Muscle layer of colon (tissue), 2 donors: Measurements from ENCODE around the gene CNNM1.

Experiments used
- H3K27ac ChIP-seq: one replicate; pipeline ENCODE4 v1.7.0; 2013; ENCODE audit warnings: low read depth, mild to moderate bottlenecking, low read length, moderate library complexity
- H3K27me3 ChIP-seq, 2 donors: one replicate each; pipeline ENCODE4 v1.7.0; 2013; ENCODE audit warnings: low read length in 2 of 2, mild to moderate bottlenecking in 2 of 2; ENCODE audit not compliant: insufficient read depth in 2 of 2, control insufficient read depth in 1 of 2
- H3K36me3 ChIP-seq: one replicate; pipeline ENCODE4 v1.7.0; 2013; ENCODE audit warnings: mild to moderate bottlenecking, low read length; ENCODE audit not compliant: insufficient read depth
- H3K4me1 ChIP-seq: one replicate; pipeline ENCODE4 v1.7.0; 2013; ENCODE audit warnings: mild to moderate bottlenecking, low read length; ENCODE audit not compliant: insufficient read depth
- H3K4me3 ChIP-seq, 2 donors: one replicate each; pipeline ENCODE4 v1.7.0; 2013; ENCODE audit warnings: low read length in 2 of 2, low read depth in 1 of 2, mild to moderate bottlenecking in 1 of 2, moderate library complexity in 1 of 2
- H3K9ac ChIP-seq: one replicate; pipeline ENCODE4 v1.7.0; 2013; ENCODE audit warnings: low read length
- H3K9me3 ChIP-seq: one replicate; pipeline ENCODE4 v1.7.0; 2013; ENCODE audit warnings: mild to moderate bottlenecking, low read length
- donor health status: abdominal sarcoma.
- donor health status: Adenocarcinoma of cecum.

Gene CNNM1

DNA sequence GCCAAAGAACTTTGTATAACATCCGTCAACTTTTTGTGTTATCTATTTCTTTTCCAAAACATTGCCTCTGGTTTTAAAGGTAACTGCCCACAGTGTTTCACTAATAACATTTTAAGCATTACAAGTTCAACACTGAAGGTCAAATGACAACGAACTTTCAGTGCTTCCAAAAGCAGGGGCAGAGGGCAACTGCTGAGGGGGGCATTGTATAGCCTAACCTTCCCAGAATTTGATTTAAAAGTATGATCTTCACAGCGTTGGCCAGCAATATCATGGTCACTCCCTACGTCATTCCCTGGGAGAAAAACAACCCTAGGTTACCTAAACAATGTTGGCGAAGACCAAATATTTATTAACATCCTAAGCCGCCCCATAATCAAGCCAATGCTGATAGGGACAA is 103.7 kb downstream of the CNNM1 start:
- Histone ChIP-seq H3K27me3 (no peaks in the 10 kb centered on the region), H3K9me3 (no peaks in the 10 kb centered on the region), H3K27ac (peak overlapping the region; percentile 4), H3K9ac (peak overlapping the region; percentile 21), H3K4me3 (no peak overlapping the region), H3K4me1 (peaks cover 55% of the 10 kb centered on the region), H3K36me3 (no peaks in the 10 kb centered on the region)

DNA sequence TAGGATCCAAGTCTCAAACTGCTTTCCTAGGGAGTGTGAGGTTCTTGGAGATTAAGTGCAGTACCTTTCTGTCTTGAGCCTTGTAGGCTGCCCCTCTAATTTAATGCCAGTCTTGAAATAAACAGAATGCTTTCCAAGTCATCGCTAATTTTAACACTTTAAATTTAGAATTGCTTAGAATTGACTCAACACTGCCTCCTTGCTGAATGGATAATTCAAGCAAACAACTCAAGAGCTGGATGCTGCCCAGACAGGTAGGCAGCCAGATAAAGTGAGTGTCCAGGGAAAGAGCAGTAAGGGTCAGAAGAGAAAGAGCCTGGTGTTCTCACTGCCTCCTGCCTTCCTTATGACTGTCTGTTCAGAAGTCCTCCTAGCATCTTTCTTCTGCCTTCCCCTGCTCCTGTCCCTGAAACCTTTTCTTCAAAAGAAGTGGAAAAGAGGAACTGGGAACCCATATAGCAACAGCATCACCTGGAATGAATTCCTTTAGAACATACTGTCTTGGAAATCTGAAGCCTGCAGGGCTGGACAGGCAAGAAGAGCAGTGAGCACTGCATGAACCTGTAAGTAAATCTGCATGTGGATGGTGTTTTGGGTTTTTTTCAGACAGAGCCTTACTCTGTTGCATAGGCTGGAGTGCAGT is 104.3 kb downstream of the CNNM1 start:
- Histone ChIP-seq H3K27ac (no peak overlapping the region), H3K4me1 (peaks cover 55% of the 10 kb centered on the region), H3K36me3 (no peaks in the 10 kb centered on the region), H3K27me3 (no peaks in the 10 kb centered on the region), H3K4me3 (no peak overlapping the region), H3K9ac (no peak overlapping the region), H3K9me3 (no peaks in the 10 kb centered on the region)

- H3K4me1 ChIP-seq: peaks cover 46% of the 10 kb centered on the region
- no peaks in the 10 kb centered on the region for H3K27me3 ChIP-seq
- H3K36me3 ChIP-seq: no peaks in the 10 kb centered on the region
- H3K4me3 ChIP-seq: no peak overlapping the region
- peak overlapping the region; percentile 55 for H3K9ac ChIP-seq
- H3K9me3 ChIP-seq: no peaks in the 10 kb centered on the region
- H3K27ac ChIP-seq: peak overlapping the region; percentile 12
Measured at GRCh38 chr10:99435986-99436638, 107.0 kb downstream of the CNNM1 start.

DNA sequence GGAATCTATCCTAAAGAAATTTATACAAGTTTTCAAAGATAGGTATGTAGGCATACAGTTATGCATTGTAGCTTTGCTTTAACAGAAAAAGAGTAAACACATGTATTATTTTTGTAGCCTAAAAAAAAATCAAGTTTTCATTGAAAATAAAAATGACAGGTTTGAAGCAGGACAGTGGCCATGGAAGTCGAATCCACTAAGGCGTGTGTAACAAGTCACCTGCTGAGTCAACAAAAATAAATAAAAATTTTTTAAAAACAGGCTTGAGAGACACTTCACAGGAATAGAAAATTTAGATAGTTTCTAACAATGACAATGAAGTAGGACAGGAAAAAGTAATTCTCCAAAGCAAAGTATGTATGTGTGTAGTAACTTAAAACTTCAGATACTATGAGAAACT is 109.7 kb downstream of the CNNM1 start:
- H3K27me3 ChIP-seq: no peaks in the 10 kb centered on the region

DNA sequence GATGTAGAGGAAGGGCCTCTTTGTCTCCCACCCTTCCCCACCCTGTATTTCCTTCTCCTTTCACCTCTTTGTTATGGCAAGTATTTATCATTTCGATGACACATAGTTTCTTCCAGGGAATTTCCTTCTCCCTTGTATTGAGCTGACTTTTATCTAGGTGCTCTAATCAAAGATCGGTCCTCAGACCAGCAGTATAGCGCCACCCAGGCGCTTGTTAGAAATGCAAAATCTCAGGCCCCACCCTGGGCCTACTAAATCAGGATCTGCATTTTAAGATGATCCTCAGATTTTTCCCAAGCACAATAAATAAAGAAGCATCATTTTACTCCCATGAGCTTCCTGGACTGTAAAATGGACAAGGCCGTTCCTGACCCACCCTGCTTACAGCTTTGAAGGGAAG is 113.2 kb downstream of the CNNM1 start:
- H3K27ac ChIP-seq: no peak overlapping the region
- no peak overlapping the region for H3K4me3 ChIP-seq
- no peak overlapping the region for H3K9ac ChIP-seq
- H3K36me3 ChIP-seq: no peaks in the 10 kb centered on the region
- H3K4me1 ChIP-seq: no peaks in the 10 kb centered on the region
- no peaks in the 10 kb centered on the region for H3K9me3 ChIP-seq
- H3K27me3 ChIP-seq: no peaks in the 10 kb centered on the region

More for the DNA sequence above, 109.7 kb downstream of the CNNM1 start:
- Histone ChIP-seq H3K27ac (no peak overlapping the region), H3K36me3 (no peaks in the 10 kb centered on the region), H3K9me3 (no peaks in the 10 kb centered on the region), H3K4me3 (no peak overlapping the region), H3K4me1 (peaks cover 23% of the 10 kb centered on the region), H3K9ac (no peak overlapping the region)

DNA sequence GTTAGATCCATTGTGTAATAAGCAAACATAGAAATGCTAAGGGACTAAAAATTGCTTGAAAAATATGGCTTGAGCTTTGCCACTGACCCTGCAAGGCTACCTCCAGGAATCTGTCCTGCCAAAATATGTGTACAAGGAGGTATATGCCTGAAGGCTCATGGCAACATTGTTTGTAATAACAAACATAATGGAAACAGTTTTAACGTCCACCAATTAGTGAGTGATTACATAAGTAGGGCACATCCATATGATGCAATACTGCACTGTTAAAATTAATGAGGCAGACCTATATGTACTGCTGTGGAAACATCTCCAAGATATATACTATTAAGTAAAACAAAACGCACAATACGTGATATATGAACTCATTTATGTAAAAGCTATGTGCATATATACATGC is 114.3 kb downstream of the CNNM1 start:
- H3K27ac ChIP-seq: no peak overlapping the region
- no peak overlapping the region for H3K9ac ChIP-seq
- no peaks in the 10 kb centered on the region for H3K4me1 ChIP-seq
- no peaks in the 10 kb centered on the region for H3K27me3 ChIP-seq
- no peaks in the 10 kb centered on the region for H3K36me3 ChIP-seq
- H3K9me3 ChIP-seq: no peaks in the 10 kb centered on the region
- H3K4me3 ChIP-seq: no peak overlapping the region
